Measurements from ENCODE around the gene OBSL1. TPM values are rescaled to one million over a fixed set of nuclear protein-coding genes. Genes with fewer than 3 reads are reported as not detected.

OBSL1 gene
- total and polyA plus RNA-seq, 12 donors = 108 to 310 (median 171) TPM

GRCh38 chr2:219537657-219538488 is 33.5 kb downstream of the OBSL1 start:
- DNase-seq (no peak), ATAC-seq (no peak)
- intact Hi-C loops (cut with DNase I) = loop anchor here in 1 of 10 donors (5.0 kb wide), 1 partner anchor 154 kb away; no protein-coding TSS in a partner anchor
- Histone ChIP-seq H3K27ac (peak overlapping the region in 1 of 10 donors; percentile 40), H3K27me3 (peaks cover 0 to 22% (median 8%) of the 10 kb centered on the region in 7 donors), H3K4me3 (no peak overlapping the region), H3K9me3 (no peaks in the 10 kb centered on the region), H3K4me1 (peaks cover 4 to 36% (median 28%) of the 10 kb centered on the region in 9 donors), H3K36me3 (peaks cover 0 to 32% (median 20%) of the 10 kb centered on the region in 9 donors)
- WGBS, 2 donors = 40 to 48% methylated on average over 14 to 15 of the region's 15 CpGs
- no peak for TF ChIP-seq CTCF (IDR thresholded peaks at IDR 0.05)

- Histone ChIP-seq H3K4me1 (peaks cover 3 to 27% (median 19%) of the 10 kb centered on the region in 9 donors), H3K27ac (no peak overlapping the region), H3K36me3 (peaks cover 0 to 32% (median 20%) of the 10 kb centered on the region in 9 donors), H3K27me3 (peaks cover 0 to 29% (median 8%) of the 10 kb centered on the region in 7 donors), H3K4me3 (no peak overlapping the region), H3K9me3 (no peaks in the 10 kb centered on the region)
- no peak for TF ChIP-seq CTCF (IDR thresholded peaks at IDR 0.05)
- intact Hi-C loops (cut with DNase I) = loop anchor here in 1 of 10 donors (5.0 kb wide), 1 partner anchor 155 kb away; no protein-coding TSS in a partner anchor
- no peak for DNase-seq
- ATAC-seq = no peak
- WGBS, 2 donors = 48 to 52% methylated on average over 9 of the region's 9 CpGs
Observed at GRCh38 chr2:219536967-219537366, 34.4 kb downstream of the OBSL1 start.

GRCh38 chr2:219536425-219536824 is 34.9 kb downstream of the OBSL1 start:
- peaks cover 0 to 25% (median 7%) of the 10 kb centered on the region in 7 donors for H3K27me3 ChIP-seq
- H3K9me3 ChIP-seq = no peaks in the 10 kb centered on the region
- no peak overlapping the region for H3K27ac ChIP-seq
- peaks cover 3 to 21% (median 15%) of the 10 kb centered on the region in 9 donors for H3K4me1 ChIP-seq
- no peak overlapping the region for H3K4me3 ChIP-seq
- ATAC-seq = no peak
- WGBS, 2 donors = 83 to 88% methylated on average over 16 of the region's 16 CpGs
- DNase-seq = no peak
- peaks cover 0 to 31% (median 20%) of the 10 kb centered on the region in 9 donors for H3K36me3 ChIP-seq
- intact Hi-C loops (cut with DNase I) = loop anchor here in 1 of 10 donors (5.0 kb wide), 1 partner anchor 156 kb away; no protein-coding TSS in a partner anchor
- no peak for TF ChIP-seq CTCF (IDR thresholded peaks at IDR 0.05)

- ATAC-seq (no peak), DNase-seq (no peak)
- Histone ChIP-seq H3K36me3 (peaks cover 0 to 8% (median under 1%) of the 10 kb centered on the region in 9 donors), H3K4me1 (peaks cover 5 to 27% (median 17%) of the 10 kb centered on the region in 9 donors), H3K9me3 (no peaks in the 10 kb centered on the region), H3K4me3 (no peak overlapping the region), H3K27me3 (peaks cover 0 to 27% (median 22%) of the 10 kb centered on the region in 7 donors), H3K27ac (no peak overlapping the region)
- 86 to 89% methylated on average over 6 of the region's 6 CpGs for WGBS, 2 donors
- TF ChIP-seq CTCF (IDR thresholded peaks at IDR 0.05) = no peak
- intact Hi-C loops (cut with DNase I) = loop anchor here in 7 of 10 donors (5.0 kb wide), 3 partner anchors 37 to 77 kb away; partner anchors contain the start of gene GMPPA (in 1 of the 7)
Observed at GRCh38 chr2:219533930-219534661, 37.2 kb downstream of the OBSL1 start.
